HG03378 (cell line): ENCODE results near the gene CPA2.
"Not testable (repeated sequence)": the region's sequence is repeated elsewhere in the genome, so short reads cannot be mapped to it uniquely, and the experiment has no call there.

ENCODE experiments used
- ATAC-seq: cut with Tn5 transposase; IDR thresholded peaks from one replicate; pipeline ENCODE4 v1.9.1; 2021; ENCODE audit warnings: mild to moderate bottlenecking, moderate library complexity; ENCODE audit not compliant: unreplicated experiment

CPA2 gene

GRCh38 chr7:130266258-130266960 is at the start of gene CPA2:
TSS of gene CPA2 (plus strand) at chr7:130266863. CDS start at chr7:130266882, 19 bp downstream.
- no peak for ATAC-seq

- no peak for ATAC-seq
These were observed 47.6 kb upstream of the CPA2 start for GRCh38 chr7:130218806-130219620.

- ATAC-seq, result no peak
These were observed 46.8 kb upstream of the CPA2 start for GRCh38 chr7:130219871-130220270.

- no peak for ATAC-seq
These were observed 44.9 kb upstream of the CPA2 start for GRCh38 chr7:130221746-130222145.

- no peak for ATAC-seq
These were observed 43.0 kb upstream of the CPA2 start for GRCh38 chr7:130223646-130224045.

GRCh38 chr7:130224210-130224609 is 42.5 kb upstream of the CPA2 start:
- ATAC-seq, result no peak

- not testable (repeated sequence) for ATAC-seq
These were observed 41.7 kb upstream of the CPA2 start for GRCh38 chr7:130224923-130225322.

- no peak for ATAC-seq
These were observed 40.3 kb upstream of the CPA2 start for GRCh38 chr7:130226333-130226732.

GRCh38 chr7:130227883-130228575 is 38.6 kb upstream of the CPA2 start:
- no peak for ATAC-seq

- no peak for ATAC-seq
These were observed 37.7 kb upstream of the CPA2 start for GRCh38 chr7:130228840-130229502.

- not testable (repeated sequence) for ATAC-seq
These were observed 36.7 kb upstream of the CPA2 start for GRCh38 chr7:130229981-130230380.

- ATAC-seq, result no peak
These were observed 34.9 kb upstream of the CPA2 start for GRCh38 chr7:130231792-130232191.

GRCh38 chr7:130232209-130232608 is 34.5 kb upstream of the CPA2 start:
- no peak for ATAC-seq

- ATAC-seq, result no peak
These were observed 32.6 kb upstream of the CPA2 start for GRCh38 chr7:130234078-130234477.

GRCh38 chr7:130236361-130236760 is 30.3 kb upstream of the CPA2 start:
- ATAC-seq, result not testable (repeated sequence)

- no peak for ATAC-seq
These were observed 26.4 kb upstream of the CPA2 start for GRCh38 chr7:130240240-130240639.

- ATAC-seq, result no peak
These were observed 24.3 kb upstream of the CPA2 start for GRCh38 chr7:130242198-130243014.

- not testable (repeated sequence) for ATAC-seq
These were observed 23.2 kb upstream of the CPA2 start for GRCh38 chr7:130243486-130243885.

- not testable (repeated sequence) for ATAC-seq
These were observed 20.2 kb upstream of the CPA2 start for GRCh38 chr7:130246491-130246890.

GRCh38 chr7:130248842-130249241 is 17.8 kb upstream of the CPA2 start:
- ATAC-seq, result not testable (repeated sequence)
